Hepatocyte (in vitro differentiated cells): ENCODE results near the gene TRPM2.

Experiments
- CTCF ChIP-seq: fragments of 200-600 bp; sonication (generic); IDR thresholded peaks from 2 replicates; pipeline ENCODE4 v1.5.1; 2016; ENCODE audit warnings: antibody characterized with exemption, mild to moderate bottlenecking; ENCODE audit not compliant: poor library complexity
- EZH2phosphoT487 ChIP-seq: fragments of 200-600 bp; sonication (generic); IDR thresholded peaks from one replicate; pipeline ENCODE4 v1.6.1; 2018; ENCODE audit warnings: antibody characterized with exemption, mild to moderate bottlenecking, low read depth, moderate library complexity; ENCODE audit not compliant: unreplicated experiment, severe bottlenecking

GRCh38 chr21:44392185-44392584 is 38.8 kb downstream of the TRPM2 start:
- TF ChIP-seq EZH2phosphoT487, result no peak
- TF ChIP-seq CTCF, result no peak
